ACC112 (cell line): ENCODE data around the gene OR6N2.

Experiments
- H2AFZ ChIP-seq: fragments of 200-600 bp; sonication (generic); one replicate; pipeline ENCODE4 v1.6.0; 2017; ENCODE audit warnings: antibody characterized with exemption, low read length; ENCODE audit not compliant: unreplicated experiment
- H3K27ac ChIP-seq: fragments of 200-600 bp; sonication (generic); 2 replicates; pipeline ENCODE4 v1.5.1; 2014; ENCODE audit warnings: low read depth, mild to moderate bottlenecking, antibody characterized with exemption, low read length, moderate library complexity
- H3K27me3 ChIP-seq: fragments of 200-600 bp; sonication (generic); 2 replicates; pipeline ENCODE4 v1.6.1; 2014; ENCODE audit warnings: mild to moderate bottlenecking, antibody characterized with exemption, low read length, moderate library complexity, mixed read lengths; ENCODE audit not compliant: insufficient read depth
- H3K36me3 ChIP-seq: fragments of 200-600 bp; sonication (generic); 2 replicates; pipeline ENCODE4 v1.6.1; 2016; ENCODE audit warnings: mild to moderate bottlenecking, antibody characterized with exemption, low read length, moderate library complexity, mixed read lengths; ENCODE audit not compliant: insufficient read depth
- H3K4me1 ChIP-seq: fragments of 200-600 bp; sonication (generic); one replicate; pipeline ENCODE4 v1.6.1; 2016; ENCODE audit warnings: low read length, mixed read lengths; ENCODE audit not compliant: insufficient read depth, unreplicated experiment, control insufficient read depth
- H3K4me3 ChIP-seq: fragments of 200-600 bp; sonication (generic); 2 replicates; pipeline ENCODE4 v1.5.1; 2014; ENCODE audit warnings: mild to moderate bottlenecking, low read depth, low read length
- H3K79me2 ChIP-seq: fragments of 200-600 bp; sonication (generic); one replicate; pipeline ENCODE4 v1.6.0; 2016; ENCODE audit warnings: low read length; ENCODE audit not compliant: control insufficient read depth, unreplicated experiment, insufficient read depth

The OR6N2 gene

DNA sequence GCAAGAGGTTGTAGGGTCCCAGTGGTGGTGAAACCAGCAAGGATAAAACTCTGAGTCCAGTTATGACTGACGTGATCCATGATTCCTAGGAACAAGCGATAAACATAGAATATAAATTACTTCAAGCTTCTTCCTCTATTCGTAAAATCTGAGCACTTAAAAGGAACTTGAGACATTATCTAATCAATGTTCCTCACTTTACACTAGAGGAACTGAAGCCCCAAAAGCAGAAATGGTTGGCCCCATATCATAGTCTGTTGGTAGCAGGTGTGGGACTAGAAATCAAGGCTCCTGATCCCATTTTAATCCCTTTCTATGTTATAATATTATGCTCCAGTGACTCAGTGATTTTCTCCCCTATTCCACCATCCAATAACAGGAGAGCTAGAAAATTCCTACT lies 28.3 kb upstream of the OR6N2 start:
- no peaks in the 10 kb centered on the region for H3K36me3 ChIP-seq
- H3K4me1 ChIP-seq: no peaks in the 10 kb centered on the region
- H3K27ac ChIP-seq: no peak overlapping the region
- H3K79me2 ChIP-seq: no peaks in the 10 kb centered on the region
- no peaks in the 10 kb centered on the region for H3K27me3 ChIP-seq
- no peak overlapping the region for H3K4me3 ChIP-seq
- H2AFZ ChIP-seq: no peak overlapping the region

DNA sequence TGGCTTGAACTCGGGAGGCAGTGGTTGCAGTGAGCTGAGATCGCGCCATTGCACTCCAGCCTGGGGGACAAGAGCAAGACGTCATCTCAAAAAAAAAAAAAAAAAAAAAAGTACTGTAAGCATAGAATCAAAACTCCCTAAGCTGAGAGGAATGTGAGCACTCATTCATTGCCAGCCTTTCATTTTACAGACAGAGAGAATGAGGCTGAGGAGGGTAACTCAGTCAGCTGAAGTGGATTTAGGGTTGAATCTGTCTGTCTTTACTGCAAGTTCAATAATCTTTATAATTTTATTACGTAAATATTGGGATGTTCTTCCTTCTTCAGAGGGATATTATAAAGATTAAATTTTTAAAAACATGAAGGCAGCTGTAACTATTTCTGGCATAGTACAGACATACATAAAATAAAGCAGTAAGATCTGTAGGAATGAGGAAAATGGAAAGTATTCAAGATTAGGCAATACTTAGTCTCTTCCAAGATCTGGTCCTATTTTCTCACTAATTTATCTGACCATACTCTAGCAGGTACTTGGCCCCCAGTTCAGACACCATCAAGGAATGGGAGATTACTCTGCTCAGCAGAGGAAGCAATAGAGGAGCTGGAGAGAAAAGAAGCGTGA lies 26.0 kb upstream of the OR6N2 start:
- H3K27ac ChIP-seq: no peak overlapping the region
- no peaks in the 10 kb centered on the region for H3K27me3 ChIP-seq
- no peak overlapping the region for H3K4me3 ChIP-seq
- no peak overlapping the region for H2AFZ ChIP-seq
- no peaks in the 10 kb centered on the region for H3K4me1 ChIP-seq
- no peaks in the 10 kb centered on the region for H3K36me3 ChIP-seq
- no peaks in the 10 kb centered on the region for H3K79me2 ChIP-seq

DNA sequence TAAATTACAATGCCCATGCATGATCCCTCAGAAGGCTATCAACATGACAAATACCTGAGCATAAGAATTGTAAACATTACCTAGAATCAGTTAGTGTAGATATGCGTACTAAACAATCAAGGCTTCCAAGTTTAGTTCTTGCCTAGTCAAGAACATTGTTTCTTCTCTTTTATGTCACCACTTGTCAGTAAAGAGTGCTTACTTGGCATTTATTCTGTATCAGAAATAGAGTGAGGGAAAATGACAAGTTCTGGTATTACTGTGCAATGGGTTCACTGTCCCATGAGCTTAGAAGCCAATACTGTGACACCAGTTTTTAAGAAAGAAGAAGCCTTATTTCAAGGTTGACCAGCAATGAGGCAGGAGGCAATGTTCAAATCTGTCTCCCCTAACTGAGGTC lies 22.7 kb upstream of the OR6N2 start:
- Histone ChIP-seq H3K36me3 (no peaks in the 10 kb centered on the region), H3K4me1 (no peaks in the 10 kb centered on the region), H3K27me3 (peaks cover 8% of the 10 kb centered on the region; the same call in 1 of the 2 replicates), H3K27ac (no peak overlapping the region), H3K4me3 (no peak overlapping the region), H3K79me2 (no peaks in the 10 kb centered on the region), H2AFZ (no peak overlapping the region)

DNA sequence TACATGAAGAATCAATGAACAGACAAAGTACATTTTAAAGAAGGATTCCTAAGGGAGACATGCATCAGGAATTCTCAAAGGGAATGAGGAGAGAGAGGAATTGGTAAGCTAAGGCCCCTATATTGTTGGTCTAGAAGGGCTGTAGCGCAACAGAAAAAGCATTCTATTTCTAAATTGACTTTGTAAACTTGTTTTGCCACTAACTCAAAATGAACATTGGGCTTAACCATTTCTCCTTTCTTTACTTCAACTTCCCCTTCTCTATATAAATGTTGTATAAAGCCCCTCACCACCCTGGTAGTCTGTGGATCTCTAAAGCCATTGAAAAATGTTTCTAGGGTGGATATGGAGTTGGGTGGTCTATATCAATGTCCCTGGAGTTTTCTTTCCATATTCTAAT lies 20.4 kb upstream of the OR6N2 start:
- Histone ChIP-seq H2AFZ (no peak overlapping the region), H3K79me2 (no peaks in the 10 kb centered on the region), H3K4me1 (no peaks in the 10 kb centered on the region), H3K36me3 (no peaks in the 10 kb centered on the region), H3K4me3 (no peak overlapping the region), H3K27me3 (peaks cover 8% of the 10 kb centered on the region; the same call in 1 of the 2 replicates), H3K27ac (no peak overlapping the region)

DNA sequence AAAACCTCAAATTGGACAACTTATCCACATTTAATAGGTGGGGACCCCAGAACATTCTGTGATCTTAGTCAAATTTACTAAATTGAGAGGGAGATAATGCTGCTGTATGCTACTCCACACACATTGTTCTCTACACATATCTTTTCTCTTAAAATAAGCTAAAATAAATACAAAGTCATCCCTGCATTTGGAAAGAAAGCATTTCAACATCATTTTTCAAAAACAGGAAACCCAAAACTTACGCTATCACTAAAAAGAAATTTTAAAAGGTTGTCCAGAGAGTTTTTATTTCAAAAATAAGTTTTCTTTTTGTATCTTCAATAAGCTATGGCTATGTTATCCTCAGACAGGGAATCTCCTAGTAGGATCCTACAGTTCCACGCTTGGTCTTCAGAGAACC lies 19.5 kb upstream of the OR6N2 start:
- H3K4me3 ChIP-seq: no peak overlapping the region
- H3K27me3 ChIP-seq: peaks cover 8% of the 10 kb centered on the region; the same call in 1 of the 2 replicates
- no peak overlapping the region for H2AFZ ChIP-seq
- no peak overlapping the region for H3K27ac ChIP-seq
- no peaks in the 10 kb centered on the region for H3K79me2 ChIP-seq
- no peaks in the 10 kb centered on the region for H3K4me1 ChIP-seq
- no peaks in the 10 kb centered on the region for H3K36me3 ChIP-seq

DNA sequence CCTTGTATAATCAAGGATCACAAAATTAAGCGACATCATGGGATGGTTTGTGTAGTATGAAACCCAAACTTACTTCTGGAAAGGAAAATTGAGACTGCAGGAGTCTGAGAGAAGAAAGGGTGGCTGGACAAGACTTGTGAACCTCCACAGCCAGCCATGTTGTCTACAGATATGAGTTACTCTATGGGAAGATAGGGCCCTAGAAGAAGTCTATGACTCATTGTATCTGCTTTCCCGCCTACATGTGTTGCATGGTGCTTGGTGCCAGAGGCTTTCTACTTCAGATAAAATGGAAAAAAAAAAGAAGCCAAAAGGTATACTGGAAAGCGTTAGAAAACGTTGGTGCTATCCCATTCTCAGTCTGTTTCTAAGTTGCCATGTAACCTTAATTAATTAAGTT lies 18.7 kb upstream of the OR6N2 start:
- Histone ChIP-seq H3K4me1 (no peaks in the 10 kb centered on the region), H3K27me3 (peaks cover 8% of the 10 kb centered on the region; the same call in 1 of the 2 replicates), H3K27ac (no peak overlapping the region), H3K4me3 (no peak overlapping the region), H3K79me2 (no peaks in the 10 kb centered on the region), H3K36me3 (no peaks in the 10 kb centered on the region), H2AFZ (no peak overlapping the region)

DNA sequence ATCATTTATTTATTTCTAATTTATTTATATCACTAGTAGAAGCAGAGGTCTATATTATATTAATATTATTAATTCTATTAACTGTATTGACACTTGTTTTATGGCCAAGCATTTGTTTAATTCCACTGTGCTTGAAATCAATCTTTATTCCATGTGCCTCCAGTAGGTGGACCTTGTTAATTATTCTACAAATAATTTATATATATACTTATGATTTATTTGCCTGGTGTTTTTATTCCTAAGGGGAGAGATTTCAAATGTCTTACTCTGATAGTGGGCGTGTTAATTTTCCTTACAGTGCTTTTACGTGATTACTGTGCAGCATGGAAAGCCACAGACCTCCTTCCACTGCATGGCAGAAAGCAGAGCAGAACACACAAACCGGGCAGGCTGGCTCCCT lies 17.5 kb upstream of the OR6N2 start:
- no peaks in the 10 kb centered on the region for H3K79me2 ChIP-seq

DNA sequence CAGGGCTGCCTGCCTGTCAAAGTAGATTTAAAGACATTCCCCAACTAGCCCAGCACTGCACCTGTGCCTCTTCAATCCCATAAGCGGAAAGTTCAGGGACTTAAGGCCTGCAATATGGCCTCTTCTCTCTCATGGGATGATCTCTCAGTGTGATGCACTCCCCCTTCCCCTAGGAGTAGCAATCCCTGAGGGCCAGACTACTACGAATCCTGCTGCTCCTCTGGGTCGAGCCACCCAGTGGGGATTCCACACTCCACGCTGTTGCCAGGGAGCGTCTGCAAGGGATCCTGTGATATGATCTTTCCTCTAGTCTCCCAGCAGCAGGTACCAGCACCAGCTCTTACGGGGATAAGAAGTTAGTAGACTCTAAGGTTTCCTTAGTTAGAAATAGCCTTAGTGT lies 13.2 kb upstream of the OR6N2 start:
- Histone ChIP-seq H3K79me2 (no peaks in the 10 kb centered on the region), H3K4me3 (no peak overlapping the region), H3K36me3 (no peaks in the 10 kb centered on the region), H3K27me3 (0 out of 2 replicates have a peak, but pooled peaks cover 3% of the 10 kb centered on the region), H2AFZ (no peak overlapping the region), H3K27ac (no peak overlapping the region), H3K4me1 (no peaks in the 10 kb centered on the region)

More for the DNA sequence above, 17.5 kb upstream of the OR6N2 start:
- Histone ChIP-seq H3K27ac (no peak overlapping the region), H2AFZ (no peak overlapping the region), H3K4me3 (no peak overlapping the region), H3K27me3 (peaks cover 8% of the 10 kb centered on the region; the same call in 1 of the 2 replicates), H3K36me3 (no peaks in the 10 kb centered on the region), H3K4me1 (no peaks in the 10 kb centered on the region)

DNA sequence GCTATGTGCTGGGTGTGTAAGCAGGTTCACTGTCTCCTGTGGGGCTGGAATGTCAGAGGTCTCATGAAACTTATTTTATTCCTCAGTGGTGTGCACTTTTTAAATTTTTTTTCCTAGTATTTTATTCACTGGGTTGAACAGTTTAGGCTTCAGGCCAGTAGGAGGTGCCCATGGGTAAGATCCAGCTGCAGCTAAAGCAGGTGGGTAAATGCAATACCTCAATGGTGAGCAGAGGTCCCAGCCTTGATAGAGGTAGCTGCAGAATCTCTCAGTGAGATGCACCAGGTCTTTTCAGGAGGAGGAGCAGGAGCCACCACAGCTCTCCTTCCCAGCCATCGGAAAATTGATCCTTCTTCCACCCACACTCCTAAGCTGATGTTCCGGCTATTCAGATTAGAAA lies 12.6 kb upstream of the OR6N2 start:
- Histone ChIP-seq H3K4me1 (no peaks in the 10 kb centered on the region), H3K79me2 (no peaks in the 10 kb centered on the region), H3K27me3 (no peaks in the 10 kb centered on the region), H2AFZ (no peak overlapping the region), H3K27ac (no peak overlapping the region), H3K36me3 (no peaks in the 10 kb centered on the region), H3K4me3 (no peak overlapping the region)

DNA sequence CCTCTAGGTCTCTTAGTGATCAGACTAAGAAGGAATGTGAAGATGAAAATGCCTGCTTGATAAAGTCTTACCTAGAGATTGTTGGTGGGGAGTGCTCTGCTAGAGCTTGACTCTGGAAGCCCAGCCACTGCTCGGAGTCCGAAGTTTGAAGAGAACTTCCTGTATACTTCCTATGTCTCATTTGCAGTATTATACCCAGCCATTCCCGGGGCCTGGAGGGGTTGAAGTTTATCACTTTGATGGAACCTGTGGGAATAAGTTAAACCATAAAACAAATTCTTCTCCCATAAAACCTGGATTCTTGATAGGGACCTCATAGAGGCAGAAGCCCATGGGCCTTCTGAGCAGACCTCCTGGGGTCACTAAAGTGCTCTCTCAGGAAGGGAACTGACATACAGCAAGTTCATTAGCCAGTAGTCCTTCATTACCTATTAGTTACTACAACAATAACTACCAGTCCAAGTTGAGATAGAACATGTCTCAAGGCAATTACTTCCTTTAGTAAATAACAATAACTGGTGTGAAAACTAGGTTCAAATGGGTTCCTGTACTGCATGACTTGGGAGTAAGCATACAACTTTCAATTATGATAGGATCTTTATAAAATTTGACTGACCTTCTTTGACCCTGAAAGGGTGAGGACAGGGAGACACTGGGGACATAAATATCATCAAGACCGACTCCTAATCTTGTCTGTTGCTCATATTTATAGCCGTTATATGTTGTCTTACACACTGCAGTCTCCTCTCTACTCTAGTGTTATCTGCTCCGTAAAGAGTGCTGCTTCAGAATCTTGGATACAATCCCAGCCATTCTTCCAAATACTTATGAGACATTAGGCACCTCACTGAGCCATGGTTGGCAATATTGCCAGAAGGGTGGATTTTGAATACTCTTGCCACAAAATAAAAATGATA lies 8.8 kb downstream of the OR6N2 start, which contains the start of gene OR6N1:
Gene OR6N1, minus strand, starts transcription at position 246 of the 917 bp plus-strand sequence. CDS start 5,513 bp downstream, outside the sequence.
- H3K36me3 ChIP-seq: no peaks in the 10 kb centered on the region
- no peak within 1 kb of the TSS for H3K4me3 ChIP-seq
- H3K27me3 ChIP-seq: no peaks in the 10 kb centered on the region
- no peak within 1 kb of the TSS for H3K27ac ChIP-seq
- no peaks in the 10 kb centered on the region for H3K79me2 ChIP-seq
- H2AFZ ChIP-seq: no peak within 1 kb of the TSS
- H3K4me1 ChIP-seq: no peaks in the 10 kb centered on the region

DNA sequence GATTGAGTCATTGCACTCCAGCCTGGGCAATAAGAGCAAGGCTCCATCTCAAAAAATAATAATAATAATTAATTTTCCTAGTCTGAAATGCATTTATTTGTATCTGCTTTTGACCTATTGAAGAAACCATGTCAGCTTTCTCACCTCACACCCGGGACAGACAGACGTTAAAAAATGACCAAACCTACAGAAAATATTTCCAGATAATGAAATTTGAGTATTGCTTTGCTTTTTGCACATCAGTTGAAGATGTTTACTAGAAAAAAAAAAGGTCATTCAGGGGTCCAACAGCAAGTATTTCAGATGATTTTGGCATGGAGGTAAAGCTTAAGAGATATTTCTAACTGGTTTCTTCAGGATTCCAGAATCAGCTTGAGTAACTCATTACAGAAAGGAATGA lies 26.6 kb downstream of the OR6N2 start, which contains the start of gene OR6K6:
Gene OR6K6, plus strand, starts transcription at position 301 of the 400 bp plus-strand sequence. CDS start 168 bp downstream, outside the sequence.
- Histone ChIP-seq H3K27ac (no peak within 1 kb of the TSS), H3K4me3 (no peak within 1 kb of the TSS), H3K36me3 (no peaks in the 10 kb centered on the region), H3K4me1 (no peaks in the 10 kb centered on the region), H3K27me3 (no peaks in the 10 kb centered on the region), H3K79me2 (no peaks in the 10 kb centered on the region), H2AFZ (no peak within 1 kb of the TSS)
